Ascending aorta (tissue), 2 donors: ENCODE measurements around the gene KLK5. TPM values are rescaled to one million over a fixed set of nuclear protein-coding genes. Genes with fewer than 3 reads are reported as not detected.
A peak's percentile ranks its signal among the peaks of the same experiment; 100 is the strongest.

Source experiments
- DNase-seq, 2 donors: peaks; one replicate each; pipeline ENCODE4 v3.0.0-alpha.2; 2019; ENCODE audit warnings: low spot score in 2 of 2
- H3K27ac ChIP-seq, 2 donors: fragments of 200-600 bp; sonication (generic); one replicate each; pipeline ENCODE4 v1.5.1; 2016 to 2017; ENCODE audit warnings: mild to moderate bottlenecking in 1 of 2
- H3K27me3 ChIP-seq: fragments of 200-600 bp; sonication (generic); one replicate; pipeline ENCODE4 v1.5.1; 2017
- H3K36me3 ChIP-seq, 2 donors: fragments of 200-600 bp; sonication (generic); one replicate each; pipeline ENCODE4 v1.5.1; 2016
- H3K4me1 ChIP-seq, 2 donors: fragments of 200-600 bp; sonication (generic); one replicate each; pipeline ENCODE4 v1.5.1; 2016 to 2017; ENCODE audit warnings: mild to moderate bottlenecking in 1 of 2
- H3K4me3 ChIP-seq, 2 donors: fragments of 200-600 bp; sonication (generic); one replicate each; pipeline ENCODE4 v1.5.1; 2016 to 2017; ENCODE audit warnings: mild to moderate bottlenecking in 1 of 2
- H3K9me3 ChIP-seq, 2 donors: fragments of 200-600 bp; sonication (generic); one replicate each; pipeline ENCODE4 v1.5.1; 2016
- CTCF ChIP-seq, 3 experiments: fragments of 200-600 bp in 2 of 3; fragments of 450-650 bp in 1 of 3; sonication (generic) in 2 of 3; IDR thresholded peaks; one replicate each; pipeline ENCODE4 v1.5.1; 2016 to 2019; ENCODE audit warnings: antibody characterized with exemption in 3 of 3, mild to moderate bottlenecking in 1 of 3, moderate library complexity in 1 of 3
- intact Hi-C: fragments of 100-400 bp; cut with DNase I; formaldehyde crosslinking; loops from one replicate; pipeline ENCODE4 v1.15.1; 2023
- total RNA-seq: library from RNA; depleted of rRNA; stranded (reverse); fragments of >200 nt; gene quantifications from one replicate; pipeline ENCODE4 v1.1.0, GENCODE V29; 2016

Gene KLK5
- total RNA-seq, 1 donor from 2014 or later = not detected

GRCh38 chr19:50926144-50926543 is 26.7 kb downstream of the KLK5 start:
- intact Hi-C loops = no loop called here
- H3K27me3 ChIP-seq = no peaks in the 10 kb centered on the region

GRCh38 chr19:50925734-50926133 is 27.1 kb downstream of the KLK5 start:
- H3K27ac ChIP-seq = no peak overlapping the region
- H3K4me1 ChIP-seq = no peaks in the 10 kb centered on the region
- TF ChIP-seq CTCF (IDR thresholded peaks at IDR 0.05) = no peak
- no peak for DNase-seq
- H3K4me3 ChIP-seq = no peak overlapping the region
- no peaks in the 10 kb centered on the region for H3K9me3 ChIP-seq
- no peaks in the 10 kb centered on the region for H3K36me3 ChIP-seq
- no peaks in the 10 kb centered on the region for H3K27me3 ChIP-seq
- intact Hi-C loops = no loop called here

More at GRCh38 chr19:50926144-50926543, 26.7 kb downstream of the KLK5 start:
- no peak for TF ChIP-seq CTCF (IDR thresholded peaks at IDR 0.05)
- H3K4me1 ChIP-seq = no peaks in the 10 kb centered on the region
- H3K9me3 ChIP-seq = no peaks in the 10 kb centered on the region
- no peak overlapping the region for H3K27ac ChIP-seq
- no peak overlapping the region for H3K4me3 ChIP-seq
- H3K36me3 ChIP-seq = no peaks in the 10 kb centered on the region
- DNase-seq = no peak

GRCh38 chr19:50924586-50924985 is 28.3 kb downstream of the KLK5 start:
- H3K27me3 ChIP-seq = no peaks in the 10 kb centered on the region
- no peaks in the 10 kb centered on the region for H3K36me3 ChIP-seq
- no peak for TF ChIP-seq CTCF (IDR thresholded peaks at IDR 0.05)
- no peak for DNase-seq
- no peaks in the 10 kb centered on the region for H3K4me1 ChIP-seq
- H3K4me3 ChIP-seq = no peak overlapping the region
- no peak overlapping the region for H3K27ac ChIP-seq
- no peaks in the 10 kb centered on the region for H3K9me3 ChIP-seq
- intact Hi-C loops = no loop called here

- TF ChIP-seq CTCF (IDR thresholded peaks at IDR 0.05) = peak; percentile 36 to 59 (median 44)
- H3K9me3 ChIP-seq = no peaks in the 10 kb centered on the region
- H3K4me3 ChIP-seq = no peak overlapping the region
- no peaks in the 10 kb centered on the region for H3K36me3 ChIP-seq
- no peaks in the 10 kb centered on the region for H3K27me3 ChIP-seq
- no peaks in the 10 kb centered on the region for H3K4me1 ChIP-seq
- intact Hi-C loops = no loop called here
- no peak for DNase-seq
- no peak overlapping the region for H3K27ac ChIP-seq
These were observed 30.5 kb downstream of the KLK5 start for GRCh38 chr19:50922317-50922853.

- Histone ChIP-seq H3K27ac (no peak overlapping the region), H3K9me3 (no peaks in the 10 kb centered on the region), H3K4me3 (no peak overlapping the region), H3K27me3 (no peaks in the 10 kb centered on the region), H3K36me3 (no peaks in the 10 kb centered on the region), H3K4me1 (no peaks in the 10 kb centered on the region)
- TF ChIP-seq CTCF (IDR thresholded peaks at IDR 0.05) = no peak
- no peak for DNase-seq
- intact Hi-C loops = no loop called here
These were observed 31.2 kb downstream of the KLK5 start for GRCh38 chr19:50921426-50922316.
